Activated CD8-positive, alpha-beta memory T cell treated with anti-CD3 and anti-CD28 coated beads, Interleukin-2, amount 50 U/mL, for 24 hours (primary cell): Measurements from ENCODE around the gene ITGB2.

ENCODE experiments used
- DNase-seq: peaks from one replicate; pipeline ENCODE4 v3.0.0-alpha.2; 2020; ENCODE audit errors: extremely low read depth

Gene ITGB2

DNA sequence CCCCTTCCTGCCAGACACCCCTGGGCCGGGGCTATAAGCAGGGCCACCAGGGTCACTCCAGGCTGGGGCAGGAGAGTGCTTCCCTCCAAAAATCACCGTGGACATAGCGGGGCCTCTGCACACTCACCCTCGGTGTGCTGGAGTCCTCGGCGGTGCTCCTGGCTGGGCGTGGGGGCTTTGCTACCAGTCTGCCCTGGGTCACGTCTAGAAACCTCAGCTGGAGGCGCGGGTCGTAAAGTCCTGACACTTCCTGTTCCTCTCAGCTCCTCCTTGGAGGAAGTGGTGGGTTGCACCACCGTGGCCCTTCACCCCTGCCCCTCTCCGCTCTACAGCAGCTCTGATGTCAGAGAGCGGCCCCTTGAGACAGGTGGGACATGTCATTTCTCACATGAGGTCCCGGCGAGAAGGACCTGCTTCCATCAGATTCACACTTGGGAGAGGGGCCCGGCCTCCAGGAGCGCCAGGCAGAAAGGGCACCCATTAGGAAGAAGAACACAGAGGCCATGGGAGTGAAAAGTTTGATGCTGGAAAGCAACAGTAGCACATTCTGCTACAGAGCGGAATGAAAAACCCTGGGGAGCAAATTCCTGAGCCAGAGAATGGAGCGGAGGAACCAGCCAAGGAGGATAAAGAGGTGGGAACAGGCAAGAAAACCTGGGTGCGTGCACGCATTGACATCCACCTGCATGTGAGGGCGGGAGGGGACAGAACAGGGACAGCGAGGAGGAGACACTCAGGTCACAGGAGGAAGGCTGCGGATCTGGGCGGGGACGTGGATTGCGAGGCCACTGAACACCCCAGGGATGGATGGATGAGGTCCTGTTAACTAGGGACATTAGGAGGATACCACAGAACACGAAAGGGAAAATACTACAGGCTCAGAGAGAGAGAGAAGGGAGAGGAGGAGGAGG lies at the start of gene ITGB2:
Gene ITGB2 (minus strand): TSS at position 206 of the 911 bp plus-strand sequence. CDS start 10,117 bp downstream, outside the sequence.
- no peak for DNase-seq

DNA sequence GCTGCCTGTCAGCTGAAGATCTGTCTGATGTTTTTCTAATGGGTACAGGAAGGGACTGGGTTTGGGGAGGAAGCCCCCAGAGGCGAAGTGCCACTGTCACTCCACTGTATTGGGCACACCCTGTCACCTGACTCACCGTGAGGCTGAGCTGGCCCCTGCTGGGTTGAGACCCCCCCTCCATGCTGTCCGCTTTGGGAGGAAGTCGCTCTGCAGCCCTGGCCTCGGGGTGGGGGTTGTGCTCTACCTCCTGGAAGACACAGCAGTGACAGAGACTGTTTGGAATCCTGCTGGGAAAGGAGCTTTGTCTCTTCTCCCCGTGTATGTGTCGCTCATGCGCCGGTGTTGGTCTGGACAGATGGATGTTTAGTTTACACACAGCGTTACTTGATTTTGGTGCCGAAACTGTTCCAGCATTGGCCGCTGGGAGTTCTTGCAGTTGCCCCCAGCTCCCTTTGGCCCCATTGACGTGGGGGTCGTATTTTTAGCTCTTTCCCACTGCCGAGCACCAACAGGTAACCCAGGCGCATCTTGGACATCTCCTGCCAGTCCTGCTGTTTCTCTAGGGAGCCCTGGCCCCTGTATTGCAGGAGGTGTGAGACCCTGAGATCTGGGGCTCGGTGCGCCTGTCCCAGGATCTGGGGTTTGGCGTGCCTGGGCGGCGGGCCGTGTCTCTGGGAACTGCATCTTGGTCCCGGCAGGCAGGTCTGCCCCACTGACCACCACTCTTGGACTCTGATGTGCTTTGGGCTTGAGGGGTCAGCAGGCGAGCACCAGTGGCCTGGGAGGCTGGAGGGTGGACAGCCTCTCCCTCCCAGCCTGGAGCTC lies 49.4 kb upstream of the ITGB2 start:
- DNase-seq: no peak

DNA sequence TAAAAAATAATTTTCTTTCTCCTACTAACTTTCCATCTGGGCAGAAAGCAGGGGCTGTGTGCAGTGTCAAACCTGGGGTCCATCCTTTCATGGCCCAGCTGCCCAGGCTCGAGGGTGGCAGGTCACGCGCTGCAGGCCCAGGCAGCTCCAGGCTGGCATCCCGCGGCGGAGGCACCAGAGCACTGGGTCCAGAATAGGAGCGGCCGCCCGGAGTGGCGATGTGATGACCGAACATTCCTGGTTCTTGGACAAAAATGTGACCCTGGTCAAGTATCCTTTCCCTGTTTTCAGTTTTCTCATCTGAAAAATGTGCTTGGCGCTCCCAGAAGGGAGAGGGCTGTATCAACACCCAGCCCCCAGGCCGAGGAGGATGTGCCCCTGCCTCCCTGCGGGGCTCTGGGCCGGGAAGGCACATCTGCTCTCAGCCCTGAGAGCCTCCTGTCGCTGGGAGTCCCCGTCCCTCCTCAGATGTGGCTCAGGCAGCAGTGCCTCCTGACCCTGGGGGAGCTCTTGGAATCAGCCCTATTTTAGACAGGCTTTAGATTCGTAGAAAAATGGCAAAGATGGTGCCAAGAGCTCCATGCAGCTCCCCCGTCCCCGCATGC lies 48.5 kb upstream of the ITGB2 start:
- DNase-seq: no peak

- DNase-seq: no peak
These were observed 46.7 kb upstream of the ITGB2 start for GRCh38 chr21:44967082-44968047.

DNA sequence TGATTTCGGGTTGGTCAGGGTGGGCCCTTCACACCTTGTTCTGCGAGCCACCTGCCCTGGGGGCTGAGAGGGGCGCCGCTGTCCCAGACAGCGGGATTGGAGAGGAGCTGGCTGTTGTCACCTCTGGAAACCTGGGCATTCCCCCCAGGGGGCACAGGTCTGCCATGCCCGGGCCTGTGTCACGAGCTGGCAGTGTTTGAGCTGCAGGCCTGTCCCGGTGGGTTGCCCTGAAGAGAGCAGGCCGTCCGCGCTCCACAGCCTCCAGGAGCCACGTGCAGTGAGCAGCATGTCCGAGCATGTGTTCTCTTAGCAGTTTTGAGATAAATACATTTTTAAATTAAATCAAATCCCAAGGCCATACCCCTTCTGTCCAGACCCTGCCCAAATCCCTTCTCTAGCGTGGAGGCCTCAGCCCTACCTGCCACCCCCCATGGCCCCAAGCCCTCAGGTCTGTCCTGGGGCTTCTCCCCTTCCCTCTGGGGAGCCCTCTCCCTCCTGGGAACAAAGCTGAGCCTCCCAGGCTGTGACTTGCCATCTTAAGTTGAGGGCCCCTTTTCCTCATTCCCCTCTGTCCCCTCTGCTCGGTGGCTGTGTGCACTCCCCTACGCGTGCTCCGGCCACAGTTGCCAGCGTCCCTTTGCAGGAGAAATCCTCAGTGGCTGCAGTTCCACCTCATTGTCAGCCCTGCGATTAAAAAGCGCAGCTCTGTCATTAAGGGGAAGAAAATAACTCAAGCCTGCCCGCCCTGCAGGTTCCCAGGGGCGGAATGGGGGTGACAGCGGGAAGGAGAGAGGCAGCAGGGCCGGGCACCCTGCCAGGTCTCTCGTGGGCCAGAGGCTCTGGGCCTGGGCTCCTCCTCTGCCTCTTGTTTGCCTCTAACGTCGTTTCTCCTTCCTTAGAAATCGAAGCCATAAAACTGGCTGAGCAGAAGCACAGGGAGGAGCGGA lies 45.7 kb upstream of the ITGB2 start:
- DNase-seq: no peak

DNA sequence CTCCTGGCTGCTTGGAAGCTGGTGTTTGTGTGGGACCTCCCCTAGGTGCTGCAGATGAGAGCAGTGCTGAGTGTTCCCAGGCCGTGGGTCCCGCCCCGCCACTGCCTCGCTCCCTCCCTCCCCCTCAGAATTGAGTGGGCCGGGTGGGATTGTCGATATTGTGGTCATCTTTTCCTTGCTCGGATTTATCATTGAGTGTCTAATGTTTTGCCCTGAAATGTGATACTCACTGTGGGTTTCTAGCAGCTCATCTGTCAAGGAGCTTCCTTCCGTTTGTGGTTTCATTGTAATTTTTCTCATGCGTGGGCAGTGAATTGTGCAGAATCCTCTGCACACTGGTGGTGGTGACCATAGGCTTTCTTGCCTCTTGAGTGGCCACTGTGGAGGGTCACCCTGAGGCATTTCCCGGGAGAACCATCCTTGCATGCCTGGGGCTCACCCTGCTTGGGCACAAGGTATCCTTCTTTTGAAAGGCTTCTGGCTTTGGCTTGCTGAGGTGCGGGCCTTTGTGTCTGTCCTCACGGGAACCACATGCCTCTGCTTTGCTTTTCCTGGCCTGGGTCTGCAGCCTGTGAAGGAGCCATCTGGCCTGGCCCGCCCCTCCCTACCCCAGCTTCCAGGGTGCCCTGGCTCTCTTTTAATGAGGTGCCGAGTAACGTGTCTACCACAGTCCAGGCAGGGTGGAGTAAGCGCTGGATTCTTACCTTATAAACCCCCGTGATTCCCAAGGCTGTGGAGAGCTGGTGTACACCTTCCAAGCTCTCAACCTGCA lies 44.7 kb upstream of the ITGB2 start:
- DNase-seq: no peak

- DNase-seq: no peak
These were observed 43.7 kb upstream of the ITGB2 start for GRCh38 chr21:44964381-44964780.

DNA sequence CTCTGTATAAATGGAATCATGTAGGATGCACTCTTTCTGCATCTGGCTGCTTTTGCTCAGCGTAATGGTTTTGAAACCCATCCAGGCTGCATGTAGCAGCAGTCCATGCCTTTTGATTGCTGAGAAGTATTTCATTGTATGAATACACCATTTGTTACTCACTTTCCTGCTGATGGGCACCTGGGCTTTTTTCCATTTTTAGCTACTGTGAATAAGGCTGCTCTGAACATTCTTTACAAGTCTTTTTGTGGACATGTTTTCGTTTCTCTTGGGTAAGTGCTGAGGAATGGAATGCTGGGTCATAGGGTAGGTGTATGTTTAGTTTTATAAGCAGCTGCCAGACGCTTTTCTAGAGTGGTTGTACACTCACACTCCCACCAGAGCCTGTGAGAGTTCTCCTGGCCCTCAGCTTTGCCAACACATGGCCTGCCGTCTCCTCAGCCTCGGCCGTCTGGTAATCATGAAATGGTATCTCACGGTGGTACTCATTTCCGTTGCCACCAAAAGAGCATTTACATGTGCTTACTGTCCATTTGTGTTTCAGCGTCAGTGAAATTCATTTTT lies 41.8 kb upstream of the ITGB2 start:
- no peak for DNase-seq

- DNase-seq: no peak
These were observed 39.7 kb upstream of the ITGB2 start for GRCh38 chr21:44960141-44961092.

GRCh38 chr21:44959376-44960091 lies 38.8 kb upstream of the ITGB2 start:
- no peak for DNase-seq

GRCh38 chr21:44958471-44959191 lies 37.9 kb upstream of the ITGB2 start:
- DNase-seq: no peak

GRCh38 chr21:44957901-44958451 lies 37.3 kb upstream of the ITGB2 start:
- no peak for DNase-seq

GRCh38 chr21:44957047-44957831 lies 36.5 kb upstream of the ITGB2 start:
- DNase-seq: no peak

- DNase-seq: no peak
These were observed 35.8 kb upstream of the ITGB2 start for GRCh38 chr21:44956356-44957046.

GRCh38 chr21:44955798-44956175 lies 35.1 kb upstream of the ITGB2 start:
- DNase-seq: no peak
